D721Med (cell line): Measurements from ENCODE around the gene PLPPR1.
A peak's percentile ranks its signal among the peaks of the same experiment; 100 is the strongest.

ENCODE experiments used
- DNase-seq: peaks from one replicate; pipeline ENCODE4 v3.0.0; 2011; ENCODE audit warnings: low spot score; ENCODE audit not compliant: insufficient read length
- FAIRE-seq: peaks from 2 replicates; lab custom pipeline; 2011; peaks lifted over from hg19 to GRCh38; lab: Jason Lieb, UNC
- TF ChIP-seq, protein P1 (sequence below): IDR thresholded peaks from 2 replicates; pipeline ENCODE4 v1.5.1; 2012; ENCODE audit warnings: mild to moderate bottlenecking, control low read depth; ENCODE audit not compliant: insufficient read depth; ENCODE audit errors: missing control alignments

Gene PLPPR1

DNA sequence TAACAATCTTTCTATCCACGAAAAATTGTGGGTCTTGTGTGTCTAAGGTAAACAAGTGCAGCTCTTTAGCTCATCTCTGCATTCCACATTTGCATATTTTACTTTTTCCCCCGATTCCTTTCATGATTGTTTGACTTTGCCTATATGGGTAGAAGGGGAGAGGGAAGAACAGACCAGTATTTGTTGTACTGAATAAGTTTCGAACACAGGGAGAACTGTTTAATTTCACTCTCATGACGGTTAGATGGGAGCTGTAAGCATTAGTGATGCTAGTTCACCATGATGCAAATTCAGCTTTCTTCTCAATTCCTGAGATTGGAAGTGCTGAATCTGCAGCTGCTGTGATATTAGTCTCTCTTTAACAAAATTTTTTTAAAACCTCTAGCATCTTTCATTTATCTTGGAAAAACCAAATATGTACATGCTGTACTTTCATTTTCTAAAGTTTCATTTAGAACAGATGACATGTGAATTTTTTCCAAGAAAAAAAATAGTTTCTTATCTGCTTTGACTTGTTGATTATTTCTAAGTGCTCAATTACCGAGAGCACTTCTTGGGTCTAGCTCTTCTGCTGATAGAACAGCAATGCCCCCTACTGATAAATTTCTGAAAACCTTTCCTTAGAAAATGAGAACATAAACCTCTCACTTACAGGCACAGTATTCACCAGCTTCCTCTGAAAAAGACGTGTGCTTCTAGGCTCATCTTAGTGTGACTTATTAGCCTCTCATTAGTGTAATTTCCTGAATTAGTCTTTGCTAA, 206.8 kb downstream of the PLPPR1 start:
- peak; percentile 84 for FAIRE-seq
- no peak for DNase-seq

DNA sequence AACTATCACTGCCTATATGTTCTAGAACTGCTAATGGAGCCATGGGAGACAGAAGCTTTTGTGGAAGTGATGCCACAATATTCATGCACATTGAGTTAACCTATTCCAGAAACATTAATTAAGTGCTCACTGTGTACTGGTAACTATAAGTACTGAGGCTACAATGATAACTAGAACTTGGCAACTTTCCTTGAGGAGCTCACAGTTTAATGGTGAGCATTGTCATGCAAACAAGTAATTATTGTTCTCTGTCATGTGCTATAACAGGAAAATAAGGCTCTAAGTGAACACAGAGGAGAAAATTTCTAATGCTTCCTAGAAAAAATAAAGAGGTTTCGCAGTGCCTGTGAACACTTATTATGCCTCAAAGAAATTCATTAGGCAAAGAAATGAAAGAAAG, 214.1 kb downstream of the PLPPR1 start:
- TF ChIP-seq, protein P1, sequence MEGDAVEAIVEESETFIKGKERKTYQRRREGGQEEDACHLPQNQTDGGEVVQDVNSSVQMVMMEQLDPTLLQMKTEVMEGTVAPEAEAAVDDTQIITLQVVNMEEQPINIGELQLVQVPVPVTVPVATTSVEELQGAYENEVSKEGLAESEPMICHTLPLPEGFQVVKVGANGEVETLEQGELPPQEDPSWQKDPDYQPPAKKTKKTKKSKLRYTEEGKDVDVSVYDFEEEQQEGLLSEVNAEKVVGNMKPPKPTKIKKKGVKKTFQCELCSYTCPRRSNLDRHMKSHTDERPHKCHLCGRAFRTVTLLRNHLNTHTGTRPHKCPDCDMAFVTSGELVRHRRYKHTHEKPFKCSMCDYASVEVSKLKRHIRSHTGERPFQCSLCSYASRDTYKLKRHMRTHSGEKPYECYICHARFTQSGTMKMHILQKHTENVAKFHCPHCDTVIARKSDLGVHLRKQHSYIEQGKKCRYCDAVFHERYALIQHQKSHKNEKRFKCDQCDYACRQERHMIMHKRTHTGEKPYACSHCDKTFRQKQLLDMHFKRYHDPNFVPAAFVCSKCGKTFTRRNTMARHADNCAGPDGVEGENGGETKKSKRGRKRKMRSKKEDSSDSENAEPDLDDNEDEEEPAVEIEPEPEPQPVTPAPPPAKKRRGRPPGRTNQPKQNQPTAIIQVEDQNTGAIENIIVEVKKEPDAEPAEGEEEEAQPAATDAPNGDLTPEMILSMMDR = no peak
- DNase-seq (no peak), FAIRE-seq (no peak)

More for the DNA sequence above, 206.8 kb downstream of the PLPPR1 start:
- TF ChIP-seq, protein P1 = peak; percentile 81

DNA sequence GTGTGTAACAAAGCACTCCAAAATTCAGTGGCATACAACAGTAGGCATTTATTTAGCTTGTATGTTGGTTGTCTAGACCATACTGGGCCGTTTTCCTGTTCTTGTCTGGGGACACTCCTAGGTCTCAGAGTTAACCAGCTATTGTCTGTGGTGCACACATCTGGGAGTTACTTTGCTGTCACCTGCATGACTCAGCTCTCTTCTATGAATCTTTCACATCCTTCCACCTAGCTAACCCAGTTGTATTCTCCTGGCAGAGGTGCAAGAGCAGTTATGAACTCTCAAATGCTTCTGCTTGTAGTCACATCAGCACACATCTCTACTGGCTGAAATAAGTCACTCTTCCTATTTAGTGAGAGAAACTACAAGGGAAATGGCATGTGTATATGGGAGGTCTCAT, 218.2 kb downstream of the PLPPR1 start:
- FAIRE-seq (no peak), DNase-seq (no peak)
- TF ChIP-seq, protein P1 = no peak

DNA sequence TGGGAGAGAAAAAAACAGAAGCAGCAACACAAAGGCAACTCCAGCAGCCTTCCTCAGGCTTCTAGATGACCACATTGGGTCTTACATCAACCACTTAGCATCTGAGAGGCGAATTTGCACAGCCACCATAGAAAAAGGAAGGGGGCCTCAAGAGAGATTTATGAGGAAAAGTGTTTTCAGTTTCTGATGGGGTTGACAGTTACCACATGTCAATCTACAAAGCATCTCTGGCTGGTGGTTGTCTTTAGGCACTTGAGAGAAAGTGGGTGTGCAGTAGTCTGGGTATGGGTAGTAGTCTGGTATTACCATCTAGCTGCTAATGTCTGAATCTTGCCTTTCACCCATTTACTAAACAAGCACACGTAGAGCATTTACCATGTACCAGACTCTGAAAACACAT, 218.8 kb downstream of the PLPPR1 start:
- TF ChIP-seq, protein P1 = no peak
- FAIRE-seq (no peak), DNase-seq (no peak)

DNA sequence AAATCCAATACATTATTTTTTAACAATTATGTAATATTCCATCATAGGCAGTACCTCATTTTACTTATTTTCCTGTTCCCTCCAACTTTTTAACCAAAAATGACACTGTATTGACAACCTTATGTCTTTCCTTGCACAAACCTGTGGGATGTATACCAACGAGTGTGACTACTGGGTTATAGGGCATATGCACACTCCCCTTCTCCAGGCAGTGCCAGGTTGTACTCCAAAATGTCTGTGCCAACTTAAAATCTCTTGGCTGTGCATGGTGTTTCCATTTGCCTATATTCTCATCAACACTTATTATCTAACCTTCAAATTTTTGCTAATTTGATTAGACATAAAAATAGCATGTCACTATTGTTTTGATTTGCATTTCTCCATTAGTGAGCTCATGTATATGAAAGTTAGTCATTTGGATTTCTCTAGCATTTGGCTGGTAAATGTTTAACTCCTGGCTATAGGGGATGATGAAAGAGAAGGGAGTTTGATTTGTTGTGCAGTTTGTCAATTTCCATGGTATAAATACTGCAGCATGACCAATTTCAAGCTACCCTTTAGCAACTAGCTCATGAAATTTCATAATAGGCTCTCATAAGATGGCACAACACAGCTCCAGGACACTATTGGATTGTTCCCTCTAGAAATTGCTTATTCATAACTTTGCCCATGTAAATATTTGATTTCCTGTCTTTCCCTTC, 226.4 kb downstream of the PLPPR1 start:
- FAIRE-seq = no peak
- no peak for DNase-seq
- TF ChIP-seq, protein P1 = no peak

DNA sequence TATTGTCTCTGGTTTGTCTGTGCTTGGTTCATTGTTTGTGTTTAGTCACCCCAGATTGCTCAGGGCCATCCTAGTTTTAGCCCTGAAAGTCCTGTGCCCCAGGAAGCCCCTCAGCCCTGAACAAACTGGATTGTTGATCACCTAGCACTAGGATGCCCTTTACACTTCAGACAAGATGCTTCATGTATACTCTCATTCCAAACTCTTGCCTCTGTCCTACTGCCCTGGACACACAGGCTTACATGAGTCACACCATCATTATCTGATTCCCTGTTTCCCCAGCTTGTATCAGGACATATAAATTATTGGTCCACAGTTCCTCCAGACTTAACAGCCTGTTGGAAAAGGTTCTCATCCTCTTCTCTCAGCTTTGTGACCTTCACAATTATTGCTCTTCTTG, 236.2 kb downstream of the PLPPR1 start:
- TF ChIP-seq, protein P1 = no peak
- no peak for DNase-seq
- FAIRE-seq = no peak

DNA sequence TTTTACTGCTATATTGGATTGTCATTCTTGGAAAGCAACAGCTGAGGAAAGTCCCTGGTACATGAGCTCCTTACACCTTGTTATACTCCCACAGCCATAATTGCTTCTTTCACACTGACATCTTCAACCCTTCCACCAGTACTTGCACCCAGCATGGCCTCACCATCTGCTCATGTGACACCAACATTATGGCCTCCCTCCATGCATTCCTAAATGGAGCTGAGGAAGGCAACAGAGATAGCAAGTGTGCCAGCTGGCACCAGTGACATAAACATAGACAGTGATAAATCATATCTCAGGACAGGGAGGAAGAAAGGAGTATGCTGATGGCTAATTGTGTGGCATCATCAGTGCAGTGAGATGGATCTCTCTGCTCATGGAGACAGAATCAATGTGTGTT, 236.7 kb downstream of the PLPPR1 start:
- TF ChIP-seq, protein P1 = no peak
- DNase-seq = no peak
- FAIRE-seq = no peak
